HL-60 (cell line): Measurements from ENCODE around the gene SIVA1.

ENCODE experiments used
- CTCF ChIP-seq: IDR thresholded peaks from one replicate; pipeline ENCODE4 v1.5.1; 2011; ENCODE audit warnings: low read length, control low read depth, inconsistent platforms; ENCODE audit not compliant: insufficient read depth
- POLR2AphosphoS5 ChIP-seq: IDR thresholded peaks from 2 replicates; pipeline ENCODE4 v1.6.1; 2012; ENCODE audit warnings: low read depth
- REST ChIP-seq: IDR thresholded peaks from 2 replicates; pipeline ENCODE4 v1.6.1; 2012; ENCODE audit warnings: low read depth; ENCODE audit not compliant: insufficient replicate concordance

GRCh38 chr14:104732355-104732804, 20.6 kb upstream of the SIVA1 start:
- TF ChIP-seq CTCF, result no peak
- TF ChIP-seq REST, result no peak
- no peak for TF ChIP-seq POLR2AphosphoS5
